HepG2 (cell line): Measurements from ENCODE around the gene CACNG4. TPM values are rescaled to one million over a fixed set of nuclear protein-coding genes. Genes with fewer than 3 reads are reported as not detected.

Experiments
- ARID5B ChIP-seq: IDR thresholded peaks from 2 replicates; pipeline ENCODE4 v1.4.0; 2020; ENCODE audit warnings: mild to moderate bottlenecking, missing genetic modification reagents
- FOSL1 ChIP-seq: sonication (generic); formaldehyde crosslinking; IDR thresholded peaks from 2 replicates; pipeline ENCODE4 v1.9.0; 2021; ENCODE audit warnings: missing genetic modification reagents, borderline replicate concordance
- FOSL2 ChIP-seq: sonication (generic); formaldehyde crosslinking; IDR thresholded peaks from 2 replicates; pipeline ENCODE4 v1.4.0; 2020; ENCODE audit warnings: missing genetic modification reagents
- GMEB2 ChIP-seq: IDR thresholded peaks from 2 replicates; pipeline ENCODE4 v1.6.1; 2016; ENCODE audit warnings: missing biosample characterization, missing genetic modification reagents, low read depth
- ISL2 ChIP-seq: sonication (generic); formaldehyde crosslinking; IDR thresholded peaks from 2 replicates; pipeline ENCODE4 v1.5.0; 2020; ENCODE audit warnings: missing genetic modification reagents
- MED1 ChIP-seq: sonication (generic); formaldehyde crosslinking; IDR thresholded peaks from 2 replicates; pipeline ENCODE4 v1.4.0; 2020; ENCODE audit warnings: missing genetic modification reagents
- NFYB ChIP-seq: sonication (generic); formaldehyde crosslinking; IDR thresholded peaks from 2 replicates; pipeline ENCODE4 v1.4.0; 2020; ENCODE audit warnings: missing genetic modification reagents
- RAD21 ChIP-seq: fragments of 450-650 bp; formaldehyde crosslinking; IDR thresholded peaks from 2 replicates; pipeline ENCODE4 v1.5.0; 2020; ENCODE audit warnings: mild to moderate bottlenecking
- RXRB ChIP-seq: IDR thresholded peaks from 2 replicates; pipeline ENCODE4 v1.6.1; 2016; ENCODE audit warnings: borderline replicate concordance, missing genetic modification reagents, missing compliant biosample characterization
- TIGD3 ChIP-seq: sonication (generic); formaldehyde crosslinking; IDR thresholded peaks from 2 replicates; pipeline ENCODE4 v1.5.1; 2020; ENCODE audit warnings: mild to moderate bottlenecking, missing genetic modification reagents, borderline replicate concordance
- ZFP62 ChIP-seq: sonication (generic); formaldehyde crosslinking; IDR thresholded peaks from 2 replicates; pipeline ENCODE4 v1.4.0; 2020; ENCODE audit warnings: missing genetic modification reagents
- ZKSCAN8 ChIP-seq: IDR thresholded peaks from 2 replicates; pipeline ENCODE4 v1.6.1; 2016; ENCODE audit warnings: borderline replicate concordance, missing genetic modification reagents, missing compliant biosample characterization
- ZMAT5 ChIP-seq: sonication (generic); formaldehyde crosslinking; IDR thresholded peaks from 2 replicates; pipeline ENCODE4 v1.5.0; 2020; ENCODE audit warnings: mild to moderate bottlenecking, low read depth, missing genetic modification reagents, borderline replicate concordance
- ZNF331 ChIP-seq: sonication (generic); formaldehyde crosslinking; IDR thresholded peaks from 2 replicates; pipeline ENCODE4 v1.4.0; 2020; ENCODE audit warnings: missing genetic modification reagents
- ZNF34 ChIP-seq: sonication (generic); formaldehyde crosslinking; IDR thresholded peaks from 2 replicates; pipeline ENCODE4 v1.4.0; 2020; ENCODE audit warnings: mild to moderate bottlenecking, missing genetic modification reagents, borderline replicate concordance
- ZNF687 ChIP-seq: sonication (generic); formaldehyde crosslinking; IDR thresholded peaks from 2 replicates; pipeline ENCODE4 v1.5.1; 2020; ENCODE audit warnings: mild to moderate bottlenecking, missing genetic modification reagents, moderate library complexity
- ZNF720 ChIP-seq: sonication (generic); formaldehyde crosslinking; IDR thresholded peaks from 2 replicates; pipeline ENCODE4 v1.4.0; 2020; ENCODE audit warnings: missing genetic modification reagents
- ZNF782 ChIP-seq: sonication (generic); formaldehyde crosslinking; IDR thresholded peaks from 2 replicates; pipeline ENCODE4 v1.4.0; 2020; ENCODE audit warnings: missing genetic modification reagents, mild to moderate bottlenecking, borderline replicate concordance
- ZNF891 ChIP-seq: sonication (generic); formaldehyde crosslinking; IDR thresholded peaks from 2 replicates; pipeline ENCODE4 v1.5.0; 2020; ENCODE audit warnings: mild to moderate bottlenecking, missing genetic modification reagents
- polyA plus RNA-seq, 8 experiments: library from polyadenylated mRNA; depleted of rRNA in 3 of 8; stranded (reverse) in 7 of 8; unstranded in 1 of 8; fragments of >200 nt; fragmentation: Illumina TruSeq in 4 of 8; extraction: Trizol in 4 of 8; gene quantifications; 2 replicates each; pipeline versions ENCODE4 v1.2.1 to v1.2.3, GENCODE V29; 2011 to 2016; ENCODE audit warnings: low read depth in 4 of 8, missing spikeins in 1 of 8, mixed read lengths in 1 of 8; ENCODE audit not compliant: insufficient read depth in 1 of 8
- total RNA-seq, 5 experiments: library from RNA; depleted of rRNA; stranded (reverse); fragments of >200 nt; fragmentation: Illumina TruSeq; extraction: Trizol; gene quantifications; 2 replicates each; pipeline ENCODE4 v1.2.3, GENCODE V29; 2016; ENCODE audit warnings: low read depth in 1 of 5

CACNG4 gene
- total and polyA plus RNA-seq, 2 of the 13 experiments (the other 11 are each of a cell fraction or from before 2014, with no cell fraction given), result 0.09 TPM

GRCh38 chr17:66952031-66952524 lies 12.4 kb upstream of the CACNG4 start (continued):
- peak; percentile 50; the same call in 1 of the 2 replicates for TF ChIP-seq ARID5B (CRISPR knock-in tag)
- 0 out of 2 replicates have a peak, but pooled peaks have one; percentile 12 for TF ChIP-seq ZNF331 (CRISPR knock-in tag)
- peak; percentile 18; the same call in 1 of the 2 replicates for TF ChIP-seq ZKSCAN8 (CRISPR knock-in tag)
- TF ChIP-seq ZNF34, result no peak
- peak; percentile 97 for TF ChIP-seq FOSL2 (CRISPR knock-in tag)
- no peak for TF ChIP-seq ZNF782
- peak; percentile 56; the same call in 1 of the 2 replicates for TF ChIP-seq RXRB (CRISPR knock-in tag)
- TF ChIP-seq RAD21, result no peak
- TF ChIP-seq MED1 (CRISPR knock-in tag), result 0 out of 2 replicates have a peak, but pooled peaks have one; percentile 33
- TF ChIP-seq ZNF891, result no peak
- TF ChIP-seq ZFP62 (CRISPR knock-in tag), result no peak
- TF ChIP-seq ZNF720 (CRISPR knock-in tag), result no peak
- no peak for TF ChIP-seq TIGD3 (CRISPR knock-in tag)
- no peak for TF ChIP-seq ZMAT5 (CRISPR knock-in tag)
- no peak for TF ChIP-seq GMEB2 (CRISPR knock-in tag)
- no peak for TF ChIP-seq NFYB
- TF ChIP-seq ISL2 (CRISPR knock-in tag), result peak; percentile 39; the same call in 1 of the 2 replicates
- TF ChIP-seq ZNF687, result peak; percentile 56; the same call in 1 of the 2 replicates
- TF ChIP-seq FOSL1 (CRISPR knock-in tag), result peak; percentile 88
